Stimulated activated CD8-positive, alpha-beta memory T cell treated with anti-CD3 and anti-CD28 coated beads, Interleukin-4, amount 100 ng/mL, for 24 hours (primary cell): ENCODE data around the gene CYB5R3.

Source experiments
- DNase-seq: peaks from one replicate; pipeline ENCODE4 v3.0.0-alpha.2; 2020; ENCODE audit warnings: low read depth

Gene CYB5R3

DNA sequence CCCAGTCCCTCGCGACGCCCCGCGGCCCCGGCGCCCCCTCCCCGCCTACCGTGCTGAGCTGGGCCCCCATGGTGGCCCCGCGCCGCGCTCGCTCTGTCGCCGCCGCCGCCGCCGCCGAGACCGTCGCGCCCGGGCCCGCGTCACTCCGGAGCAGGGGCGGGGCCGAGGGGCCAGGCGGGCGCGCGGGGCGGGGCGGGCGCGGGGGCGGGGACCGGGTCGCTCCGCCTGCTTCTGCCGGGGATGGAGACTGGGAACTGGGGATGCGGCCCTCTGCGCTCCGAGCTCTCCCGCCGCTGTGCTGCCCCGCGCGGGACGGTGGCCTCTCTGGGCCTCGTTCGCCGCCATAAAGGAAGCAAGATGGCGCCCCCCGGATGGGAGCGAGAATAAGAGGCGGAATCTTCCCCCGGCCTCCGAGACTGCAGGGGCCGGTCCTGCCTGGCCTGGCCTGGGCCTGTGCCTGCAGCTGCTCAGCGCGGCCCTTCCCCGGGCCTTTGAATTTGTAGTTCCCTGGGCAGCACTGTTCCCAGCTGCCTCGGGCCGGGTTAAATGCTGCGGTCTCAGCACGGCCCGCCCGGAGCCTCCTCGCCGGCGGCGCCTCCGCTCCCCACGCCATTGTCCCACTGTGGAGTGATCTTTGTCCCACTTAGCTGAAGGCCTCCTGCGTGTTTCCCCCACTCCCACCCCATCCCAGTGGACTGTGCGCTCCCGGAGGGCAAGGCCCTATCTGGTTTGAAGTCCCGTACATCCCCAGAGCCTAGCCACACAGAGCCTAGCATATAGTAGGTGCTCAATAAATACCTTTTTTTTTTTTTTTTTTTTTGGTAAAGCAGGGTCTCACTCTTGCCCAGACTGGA is at the start of gene CYB5R3:
TSS of gene CYB5R3 (minus strand) at position 147 of the 854 bp plus-strand sequence. CDS start at position 70, 77 bp downstream.
- peak; percentile 71 for DNase-seq

DNA sequence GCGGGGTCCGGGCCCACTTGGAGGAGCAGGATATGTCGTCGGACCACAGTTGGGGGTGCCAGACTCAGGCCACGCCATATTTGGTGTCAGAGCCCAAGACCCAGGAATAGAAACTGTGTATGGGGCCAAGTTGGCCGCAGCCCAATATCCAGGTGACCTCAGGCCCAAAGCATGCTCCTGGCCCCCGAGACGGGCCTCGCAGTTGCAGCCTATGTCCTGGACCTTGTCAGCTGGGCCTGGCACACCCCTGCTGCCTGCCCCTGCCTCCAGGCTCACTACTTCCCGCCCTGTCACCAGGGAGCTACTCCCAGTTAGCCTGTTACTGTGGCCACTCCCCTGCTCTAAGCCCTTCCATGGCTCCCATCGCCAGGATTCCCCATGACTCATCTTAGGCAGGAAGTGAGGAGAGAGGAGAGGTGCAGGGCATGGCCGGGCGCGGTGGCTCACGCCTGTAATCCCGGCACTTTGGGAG is 48.4 kb upstream of the CYB5R3 start:
- no peak for DNase-seq

DNA sequence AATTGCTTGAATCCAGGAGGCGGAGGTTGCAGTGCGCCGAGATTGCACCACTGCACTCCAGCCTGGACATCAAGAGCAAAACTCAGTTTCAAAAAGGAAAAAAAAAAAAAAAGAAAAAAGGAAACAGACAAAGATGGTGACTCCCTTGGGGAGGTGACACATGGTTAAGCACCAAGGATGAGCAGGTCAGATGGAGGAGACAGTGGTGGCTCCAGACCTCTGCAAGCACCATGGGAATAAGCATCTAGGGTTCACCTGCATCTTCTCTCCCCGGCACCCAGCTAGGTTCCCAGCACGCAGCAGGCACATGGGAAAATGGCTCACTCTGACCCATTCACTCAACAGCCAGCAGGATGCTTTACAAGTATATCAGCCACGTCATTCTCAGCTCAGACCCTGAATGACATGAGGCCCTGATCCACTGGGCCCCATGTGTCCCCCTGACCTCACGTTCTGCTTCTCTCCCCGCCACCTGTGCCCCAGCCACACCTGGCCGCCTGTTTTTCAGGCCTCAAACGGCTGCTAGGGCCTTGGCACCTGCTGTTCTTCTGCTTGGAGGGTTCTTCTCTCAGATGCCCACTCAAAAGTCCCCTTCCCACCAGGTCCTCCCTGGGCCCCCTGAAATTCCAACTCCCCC is 47.3 kb upstream of the CYB5R3 start:
- no peak for DNase-seq

DNA sequence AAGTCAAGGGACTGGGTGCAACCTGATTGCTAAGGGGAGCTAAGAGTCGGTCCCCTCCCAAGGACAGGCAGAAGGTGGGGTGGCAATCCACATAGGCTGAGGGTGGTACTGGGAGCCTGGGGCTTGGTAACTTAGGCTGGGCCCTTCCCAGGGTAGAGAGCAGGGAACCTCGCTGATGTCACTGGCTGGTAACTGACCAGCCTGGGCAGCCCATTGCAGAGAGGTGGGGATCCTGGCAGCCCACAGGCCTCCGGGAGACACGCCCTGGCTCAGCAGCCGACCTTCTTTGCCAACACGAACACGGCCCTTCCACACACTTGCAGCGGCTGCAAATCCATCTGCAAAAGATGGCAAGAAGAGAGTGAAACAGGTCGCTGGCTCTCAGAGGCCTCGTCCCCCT is 46.1 kb upstream of the CYB5R3 start:
- no peak for DNase-seq

DNA sequence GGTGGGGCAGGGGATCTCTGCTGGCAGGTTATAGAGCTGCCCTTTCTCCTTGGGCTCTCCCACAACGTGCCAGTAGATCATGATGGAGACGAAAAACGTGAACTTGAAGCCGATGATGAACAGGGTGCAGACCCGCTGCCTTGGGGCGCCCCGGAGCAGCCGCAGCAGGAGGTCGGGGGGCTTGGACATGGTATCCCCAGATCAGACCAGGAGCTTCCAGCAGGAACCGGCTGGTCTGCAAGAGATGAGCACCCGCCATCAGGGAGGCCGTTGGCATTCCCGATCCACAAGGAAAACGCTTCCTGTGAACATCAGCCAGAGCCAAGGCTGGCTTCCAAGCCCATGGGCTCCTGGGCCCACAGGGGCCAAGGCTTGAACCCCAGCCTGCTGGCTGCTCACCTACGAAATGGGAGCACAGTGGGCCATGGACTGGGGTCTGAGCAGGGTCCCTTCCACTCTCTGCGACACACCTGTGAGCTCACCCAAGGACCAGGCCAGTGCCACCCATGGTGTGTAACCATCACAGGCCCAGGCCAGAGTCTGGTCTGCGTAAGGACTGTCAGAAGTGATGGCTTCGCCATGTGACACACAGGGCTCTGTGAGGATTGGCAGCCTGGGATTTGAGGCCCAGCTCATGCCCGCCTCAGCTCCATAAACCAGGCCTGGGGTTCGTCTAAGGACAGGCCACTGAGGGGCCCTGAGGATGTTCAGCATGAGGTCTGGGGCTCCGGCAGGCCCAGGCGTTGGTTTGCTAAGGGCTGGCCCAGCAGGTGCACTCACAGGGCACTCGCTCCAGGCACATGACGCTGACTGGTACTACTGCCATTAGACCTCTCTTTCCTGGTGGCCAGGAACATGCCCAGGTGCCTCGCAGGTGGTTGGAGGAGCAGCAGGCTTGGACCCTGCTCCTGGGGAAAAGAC is 44.8 kb upstream of the CYB5R3 start:
- DNase-seq: no peak

DNA sequence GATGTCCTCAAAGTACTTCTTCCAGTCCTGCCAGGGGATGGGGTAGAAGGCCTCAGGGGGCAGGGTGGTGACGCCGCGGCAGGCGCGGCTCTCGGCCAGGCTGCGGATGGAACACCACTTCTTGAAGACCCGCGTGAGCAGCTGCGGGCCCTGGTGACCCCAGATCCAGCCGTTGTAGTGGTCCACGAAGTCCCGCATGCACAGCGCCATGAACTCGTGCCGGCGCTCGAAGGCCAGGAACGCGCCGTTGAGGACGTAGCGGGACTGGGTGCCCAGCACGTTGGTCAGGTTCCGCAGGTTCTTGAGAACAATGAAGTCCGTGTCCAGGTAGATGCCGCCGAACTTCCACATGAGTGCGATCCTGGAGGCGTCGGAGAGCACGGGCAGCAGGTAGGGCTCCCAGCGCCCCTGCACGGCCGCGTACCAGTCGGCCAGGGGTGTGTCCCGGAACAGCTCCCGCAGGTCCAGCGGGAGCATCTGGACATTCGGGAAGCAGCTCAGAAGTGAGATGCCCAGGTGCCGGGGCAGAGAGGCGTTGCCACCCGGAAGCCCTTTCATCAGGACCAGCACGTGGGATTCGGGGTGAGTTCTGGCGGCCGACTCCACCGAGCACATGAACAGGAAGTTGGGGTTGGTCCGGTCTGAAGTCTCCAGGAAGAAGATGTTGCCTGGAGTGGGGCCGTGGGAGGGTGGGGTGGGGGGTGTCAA is 44.0 kb upstream of the CYB5R3 start:
- no peak for DNase-seq

DNA sequence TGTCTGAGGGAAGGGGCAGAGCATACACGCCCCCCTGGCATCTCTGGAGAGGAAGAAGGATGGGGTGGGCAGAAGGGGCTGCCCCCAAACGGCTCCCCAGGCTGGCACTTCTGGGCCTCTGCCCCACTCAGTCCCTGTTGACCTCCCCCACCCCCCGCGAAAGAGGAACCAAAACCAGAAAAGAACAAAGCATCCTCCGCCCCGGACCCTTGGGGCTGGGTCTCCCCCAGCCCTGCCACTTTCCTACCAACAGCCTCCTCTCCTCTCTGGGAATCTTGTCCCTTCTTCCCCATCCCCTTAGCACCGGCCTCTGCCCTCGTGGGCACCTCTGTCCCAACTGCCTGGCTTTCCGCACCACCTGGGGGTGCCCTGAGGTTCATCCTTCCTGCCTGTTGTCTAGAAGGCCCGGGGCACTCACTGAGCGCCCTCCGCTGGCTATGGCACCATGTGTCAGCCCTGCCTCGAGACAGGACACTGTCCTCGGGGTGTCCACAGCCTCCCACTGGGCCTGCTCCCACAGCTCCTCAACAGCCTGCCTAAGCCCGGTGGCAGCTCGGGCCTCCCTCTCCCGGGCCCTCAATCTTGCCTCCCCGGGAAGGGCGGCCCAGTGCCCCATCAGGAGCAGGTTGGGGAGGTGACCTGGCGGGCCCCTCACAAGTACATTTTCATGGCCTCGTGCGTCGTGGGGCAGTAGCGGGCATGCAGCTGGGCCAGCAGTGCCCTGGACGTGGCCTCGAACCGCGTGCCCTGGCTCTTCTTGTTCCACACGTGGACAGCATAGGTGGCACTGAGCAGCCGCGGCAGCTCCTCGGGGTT is 43.3 kb upstream of the CYB5R3 start:
- DNase-seq: no peak

DNA sequence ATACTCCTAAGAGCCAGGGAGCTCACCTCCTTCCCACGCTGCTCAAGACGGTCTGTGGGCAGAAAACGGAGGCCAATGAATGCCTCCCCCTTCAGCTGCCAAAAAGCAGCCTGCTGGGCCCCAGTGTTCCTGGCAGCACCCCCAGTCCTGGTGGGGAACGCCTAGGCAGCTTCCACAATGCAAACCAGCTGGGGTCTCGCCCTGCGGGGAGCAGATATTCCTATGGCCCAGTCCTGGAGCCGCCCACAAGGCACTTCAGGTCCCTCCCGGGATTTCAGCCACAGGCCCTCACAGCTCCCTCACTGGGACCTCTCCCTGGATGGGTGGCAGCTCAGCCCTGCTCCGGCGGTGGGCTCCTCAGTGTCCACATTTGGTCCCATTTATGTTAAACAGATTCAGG is 42.2 kb upstream of the CYB5R3 start:
- no peak for DNase-seq

DNA sequence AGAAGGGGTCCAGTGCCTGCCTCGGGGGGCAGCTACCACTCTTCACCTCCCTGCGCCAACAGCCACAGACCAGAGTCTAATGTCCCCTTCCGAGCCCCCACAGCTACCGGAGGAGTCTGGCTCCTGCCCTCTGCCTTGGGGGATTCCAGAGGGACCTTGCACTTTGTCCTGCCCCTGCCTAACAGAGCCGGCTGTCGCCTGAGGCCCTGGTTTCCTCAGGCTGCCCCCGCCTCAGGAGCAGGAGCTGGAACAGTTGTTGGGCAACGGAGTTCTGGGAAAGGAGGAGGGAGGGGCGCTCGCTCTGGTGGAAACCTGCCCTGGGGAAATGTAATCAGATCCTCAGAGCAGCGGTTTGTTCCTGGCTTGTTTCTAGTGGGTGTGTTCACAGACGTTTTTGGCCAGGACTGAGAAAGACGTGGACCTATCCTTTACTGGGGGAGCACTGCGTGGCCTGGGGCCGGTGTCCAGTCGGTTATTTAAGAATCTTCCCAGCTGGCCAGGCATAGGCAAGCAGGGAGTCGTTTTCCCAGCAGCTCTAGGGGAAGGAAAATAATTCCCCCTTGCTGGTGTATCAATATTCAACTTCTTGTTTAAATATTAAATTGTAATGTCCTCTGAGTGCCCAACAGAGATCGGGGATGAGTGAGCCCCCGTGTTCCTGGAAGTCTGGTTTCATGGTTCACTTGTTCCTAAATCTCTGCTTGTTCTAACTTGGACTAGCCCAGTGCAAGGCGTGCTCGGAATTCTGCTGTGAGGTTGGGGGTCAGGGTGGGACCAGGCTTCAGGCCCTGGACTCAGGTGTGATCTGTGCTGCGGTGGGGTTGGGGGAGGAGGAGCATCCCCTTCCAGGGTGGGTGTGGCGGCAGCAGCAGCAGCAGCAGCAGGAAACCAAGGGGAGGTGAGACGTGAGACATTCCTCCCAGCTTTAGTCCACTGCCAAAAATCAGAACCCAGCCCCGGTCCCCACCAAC is 39.3 kb upstream of the CYB5R3 start:
- no peak for DNase-seq

DNA sequence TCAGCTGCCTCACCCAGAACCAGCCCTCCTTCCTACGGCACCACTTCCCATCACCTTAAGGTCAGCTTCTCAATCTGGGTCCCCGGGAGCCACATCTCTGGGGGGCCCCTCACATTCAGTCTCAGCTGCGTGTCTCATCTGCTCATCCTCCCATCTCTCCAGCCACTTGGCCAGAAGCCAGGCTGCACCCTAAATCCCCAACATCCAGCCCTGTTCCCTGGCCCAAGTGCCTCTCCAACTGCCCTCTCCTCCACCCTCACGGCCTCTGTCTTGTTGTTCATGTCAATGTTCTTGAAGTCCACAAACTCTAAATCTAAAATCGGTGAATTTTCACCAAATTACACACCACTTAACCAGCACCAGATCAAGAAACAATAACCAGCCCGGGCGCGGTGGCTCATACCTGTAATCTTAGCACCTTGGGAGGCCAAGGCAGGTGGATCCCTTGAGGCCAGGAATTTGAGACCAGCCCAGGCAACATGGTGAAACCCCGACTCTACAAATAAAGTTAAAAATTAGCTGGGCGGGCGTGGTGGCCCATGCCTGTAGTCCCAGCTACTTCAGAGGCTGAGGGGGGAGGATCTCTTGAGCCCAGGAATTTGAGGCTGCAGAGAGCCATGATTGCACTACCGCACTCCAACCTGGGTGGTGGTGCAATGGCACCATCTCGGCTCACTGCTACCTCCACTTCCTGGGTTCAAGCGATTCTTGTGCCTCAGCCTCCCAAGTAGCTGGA is 37.7 kb upstream of the CYB5R3 start:
- no peak for DNase-seq

DNA sequence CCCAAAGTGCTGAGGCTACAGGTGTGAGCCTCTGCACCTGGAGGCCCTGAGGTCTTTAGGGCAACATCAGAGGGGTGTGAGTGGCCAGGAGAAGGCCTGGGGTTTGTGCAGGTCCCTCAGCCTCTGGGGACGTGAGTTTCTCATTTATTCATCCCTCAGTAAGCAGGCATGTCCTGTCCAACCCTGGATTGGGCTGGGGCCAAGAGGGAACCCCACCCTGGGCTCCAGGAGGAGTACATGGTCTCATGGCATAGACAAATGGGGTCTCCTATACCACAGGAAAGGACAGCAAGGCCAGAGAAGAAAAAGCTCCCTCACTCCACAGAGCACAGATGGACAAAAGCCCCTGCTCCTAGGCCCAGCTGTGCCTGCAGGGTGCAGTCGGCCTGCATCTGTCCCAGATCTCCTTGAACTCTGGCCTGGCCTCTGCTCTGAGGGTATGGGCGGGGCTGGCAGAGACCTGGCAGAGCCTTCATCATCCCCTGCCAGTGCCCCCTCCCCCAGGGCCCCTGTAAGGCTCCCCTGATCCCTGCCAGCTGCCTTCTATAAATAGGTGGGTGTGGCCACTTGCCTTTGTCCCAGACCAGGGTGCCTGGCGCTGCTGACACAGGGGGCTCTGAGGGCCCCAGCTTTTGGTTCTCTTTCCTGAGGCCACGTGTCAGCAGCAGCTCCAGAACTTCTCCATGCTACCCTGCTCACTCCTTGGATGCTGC is 36.9 kb upstream of the CYB5R3 start:
- DNase-seq: no peak

DNA sequence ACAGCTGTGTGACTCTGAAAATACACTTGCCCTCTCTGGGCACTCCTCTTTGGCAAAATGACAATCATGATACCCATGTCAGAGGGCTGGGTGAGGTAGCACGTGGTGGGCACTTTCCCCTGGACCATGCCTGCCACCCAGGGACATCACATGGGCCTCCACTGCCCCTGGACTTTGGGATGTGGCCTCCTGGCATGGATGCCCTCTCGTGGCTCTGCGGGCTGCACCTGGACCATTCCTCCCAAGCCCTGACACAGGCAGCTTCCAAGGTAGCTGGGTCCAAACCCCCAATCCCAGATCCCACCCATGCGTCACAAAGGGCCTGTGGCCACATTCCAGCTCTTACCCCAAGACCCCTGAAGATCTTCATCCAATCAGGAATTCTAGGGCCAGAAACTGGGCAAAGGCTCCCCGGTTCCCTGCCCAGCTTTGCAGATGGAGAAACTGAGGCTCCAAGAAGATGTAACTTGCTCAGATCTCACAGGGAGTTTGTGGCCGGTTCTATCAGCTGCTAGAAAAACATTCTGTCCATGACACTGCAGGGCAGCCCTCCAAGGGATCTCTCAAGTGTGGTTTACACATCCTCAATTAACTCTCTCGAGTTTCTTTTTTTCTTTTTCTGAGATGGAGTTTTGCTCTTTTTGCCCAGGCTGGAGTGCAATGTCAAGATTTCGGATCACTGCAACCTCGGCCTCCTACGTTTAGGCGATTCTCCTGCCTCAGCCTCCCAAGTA is 35.4 kb upstream of the CYB5R3 start:
- no peak for DNase-seq

DNA sequence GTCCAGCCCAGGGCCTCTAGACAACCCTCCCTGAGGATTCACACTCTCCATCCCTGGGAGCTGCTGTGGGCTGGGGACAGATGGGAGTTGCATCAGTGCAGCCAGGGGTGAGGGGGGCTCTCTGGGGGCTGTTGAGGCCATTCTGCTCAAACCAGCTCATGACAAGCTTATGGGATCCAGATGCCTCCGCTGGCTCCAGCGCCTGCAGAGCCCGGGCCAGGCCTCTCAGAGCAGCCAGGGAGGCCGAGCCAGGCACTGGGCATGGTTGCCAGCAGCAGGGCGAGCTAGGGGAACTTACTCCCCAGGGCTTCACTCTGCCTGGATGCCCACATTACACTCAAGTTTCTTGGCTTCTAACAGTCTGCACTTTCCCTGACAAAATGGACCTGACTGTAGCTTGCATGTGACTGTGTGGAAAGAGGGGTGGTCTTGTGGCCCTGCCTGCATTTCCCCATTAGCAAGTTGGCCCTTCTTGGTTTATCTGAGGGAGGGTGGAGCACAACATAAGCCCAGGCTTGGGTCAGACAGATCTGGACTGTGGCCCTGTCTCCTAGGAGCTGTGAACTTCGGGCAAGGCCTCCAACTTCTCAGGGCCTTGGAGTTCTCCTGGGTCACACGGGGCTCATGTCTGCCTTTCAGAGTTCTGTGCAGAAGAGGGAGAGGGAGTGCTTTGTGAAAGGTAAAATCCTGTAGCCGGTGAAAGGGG is 34.5 kb upstream of the CYB5R3 start:
- no peak for DNase-seq

DNA sequence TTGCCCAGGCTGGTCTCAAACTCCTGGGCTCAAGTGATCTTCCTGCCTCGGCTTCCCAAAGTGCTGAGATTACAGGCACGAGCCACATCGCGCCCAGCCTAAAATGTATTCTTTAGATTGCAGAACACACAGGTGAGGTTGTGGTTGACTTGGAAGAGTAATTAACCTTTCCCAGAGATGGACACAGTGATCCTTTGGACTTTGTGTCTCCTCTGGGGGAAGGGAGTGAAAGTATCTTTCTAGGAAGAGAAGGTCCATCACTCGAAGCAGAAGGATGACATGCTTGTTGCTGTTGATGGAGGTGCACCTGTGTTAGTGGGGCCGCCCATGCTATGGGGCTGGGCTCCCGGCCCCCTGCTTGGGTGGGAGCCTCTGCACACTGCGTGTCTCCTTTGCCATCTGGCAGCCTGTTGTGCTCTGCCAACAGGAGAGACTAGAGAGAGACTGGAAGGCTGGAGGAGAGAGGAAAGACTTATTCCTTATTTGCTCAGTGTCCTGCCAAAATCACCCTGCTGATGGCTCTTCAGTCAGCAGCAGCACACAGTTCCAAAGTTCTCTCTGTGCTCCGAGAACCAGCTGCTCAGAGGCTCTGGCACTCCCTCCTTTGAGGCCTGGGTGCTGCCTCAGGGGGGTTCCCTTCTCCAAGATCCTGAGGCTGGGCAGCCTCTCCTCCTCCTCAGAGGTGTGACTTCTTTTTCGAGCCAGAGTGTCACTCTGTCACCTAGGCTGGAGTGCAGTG is 33.1 kb upstream of the CYB5R3 start:
- no peak for DNase-seq

DNA sequence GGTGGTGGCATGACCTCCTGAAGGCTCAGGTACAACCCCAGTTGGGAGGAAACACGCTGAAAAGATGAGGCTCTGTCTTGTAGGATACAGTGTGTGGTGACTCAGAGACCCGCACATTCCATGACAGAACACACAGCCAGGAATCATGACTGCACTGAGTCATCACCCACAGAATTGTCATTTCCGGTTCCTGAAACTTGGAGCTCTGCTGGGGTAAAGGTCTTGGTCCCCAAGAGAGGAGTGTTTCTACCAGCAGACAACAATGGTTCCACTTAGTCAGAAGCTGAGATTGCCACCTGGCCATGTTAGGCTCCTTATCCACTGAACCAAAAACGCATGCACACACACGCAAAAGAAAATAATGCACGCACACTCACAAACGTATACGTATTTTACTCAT is 31.5 kb upstream of the CYB5R3 start:
- DNase-seq: no peak

DNA sequence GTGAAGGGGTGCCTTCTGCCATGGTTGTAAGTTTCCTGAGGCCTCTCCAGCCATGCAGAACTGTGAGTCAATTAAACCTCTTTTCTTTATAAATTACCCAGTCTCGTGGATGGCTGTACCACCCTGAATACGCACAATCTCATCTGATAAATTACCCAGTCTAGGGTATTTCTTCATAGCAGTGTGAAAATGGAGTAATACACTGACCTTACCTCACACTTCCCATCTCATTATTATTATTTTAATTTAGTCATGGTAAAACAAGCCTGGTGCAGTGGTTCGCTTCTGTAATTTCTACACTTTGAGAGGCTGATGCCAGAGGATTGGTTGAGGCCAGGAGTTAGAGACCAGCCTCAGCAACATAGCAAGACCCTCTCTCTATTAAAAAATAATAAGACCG is 30.5 kb upstream of the CYB5R3 start:
- no peak for DNase-seq
